ENCODE data around the gene CABLES1.

The CABLES1 gene

GRCh38 chr18:23209031-23209430, 73.7 kb downstream of the CABLES1 start (continued):
- TF ChIP-seq, protein P1, sequence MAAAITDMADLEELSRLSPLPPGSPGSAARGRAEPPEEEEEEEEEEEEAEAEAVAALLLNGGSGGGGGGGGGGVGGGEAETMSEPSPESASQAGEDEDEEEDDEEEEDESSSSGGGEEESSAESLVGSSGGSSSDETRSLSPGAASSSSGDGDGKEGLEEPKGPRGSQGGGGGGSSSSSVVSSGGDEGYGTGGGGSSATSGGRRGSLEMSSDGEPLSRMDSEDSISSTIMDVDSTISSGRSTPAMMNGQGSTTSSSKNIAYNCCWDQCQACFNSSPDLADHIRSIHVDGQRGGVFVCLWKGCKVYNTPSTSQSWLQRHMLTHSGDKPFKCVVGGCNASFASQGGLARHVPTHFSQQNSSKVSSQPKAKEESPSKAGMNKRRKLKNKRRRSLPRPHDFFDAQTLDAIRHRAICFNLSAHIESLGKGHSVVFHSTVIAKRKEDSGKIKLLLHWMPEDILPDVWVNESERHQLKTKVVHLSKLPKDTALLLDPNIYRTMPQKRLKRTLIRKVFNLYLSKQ (tag by site-specific recombination; IDR thresholded peaks at IDR 0.05; ENCODE audit: borderline replicate concordance), result no peak
- no peak for TF ChIP-seq ZNF394 (tag by site-specific recombination; IDR thresholded peaks at IDR 0.05; ENCODE audit: borderline replicate concordance)

DNA sequence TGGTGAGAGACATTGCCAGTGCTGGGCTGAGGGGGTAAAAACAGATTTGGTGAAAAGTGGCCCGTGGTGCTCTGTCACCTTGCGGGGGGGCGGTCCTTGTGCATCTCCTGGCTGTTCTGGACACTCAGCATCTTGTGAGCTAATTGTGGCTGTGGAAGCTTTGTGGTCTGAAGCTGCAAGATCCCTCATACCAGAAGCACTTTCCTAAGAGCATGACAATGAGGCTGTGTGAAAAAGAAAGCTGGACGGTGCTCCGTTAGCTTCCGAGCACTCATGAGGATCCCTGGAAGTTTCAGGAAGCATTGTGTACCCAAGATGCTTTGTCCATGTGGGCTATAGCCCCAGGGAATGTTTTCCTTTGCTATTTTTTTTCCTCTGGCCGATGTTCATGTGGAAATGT, 74.5 kb downstream of the CABLES1 start:
- peaks cover 0 to 31% of the 10 kb centered on the region in 2 experiments; a peak in 1 of 3 replicates for H3K36me3 ChIP-seq (ENCODE audit: control insufficient read depth in 2 of 2, insufficient read depth in 1 of 2, low read length in 2 of 2)
- ChIA-PET CTCF (no interaction called here), POLR2A (no interaction called here)
- no peaks in the 10 kb centered on the region for H3K9me3 ChIP-seq (ENCODE audit: control insufficient read depth, insufficient read depth, low read depth, low read length)
- no peaks in the 10 kb centered on the region for H3K4me1 ChIP-seq (ENCODE audit: control insufficient read depth, insufficient read depth, low read length)
- TF ChIP-seq ZNF211 (tag by site-specific recombination; IDR thresholded peaks at IDR 0.05; ENCODE audit: low read depth), result no peak
- no peak for TF ChIP-seq ZNF280D (tag by site-specific recombination; IDR thresholded peaks at IDR 0.05)
- TF ChIP-seq ZNF114 (tag by site-specific recombination; IDR thresholded peaks at IDR 0.05), result no peak
- TF ChIP-seq, protein P2, sequence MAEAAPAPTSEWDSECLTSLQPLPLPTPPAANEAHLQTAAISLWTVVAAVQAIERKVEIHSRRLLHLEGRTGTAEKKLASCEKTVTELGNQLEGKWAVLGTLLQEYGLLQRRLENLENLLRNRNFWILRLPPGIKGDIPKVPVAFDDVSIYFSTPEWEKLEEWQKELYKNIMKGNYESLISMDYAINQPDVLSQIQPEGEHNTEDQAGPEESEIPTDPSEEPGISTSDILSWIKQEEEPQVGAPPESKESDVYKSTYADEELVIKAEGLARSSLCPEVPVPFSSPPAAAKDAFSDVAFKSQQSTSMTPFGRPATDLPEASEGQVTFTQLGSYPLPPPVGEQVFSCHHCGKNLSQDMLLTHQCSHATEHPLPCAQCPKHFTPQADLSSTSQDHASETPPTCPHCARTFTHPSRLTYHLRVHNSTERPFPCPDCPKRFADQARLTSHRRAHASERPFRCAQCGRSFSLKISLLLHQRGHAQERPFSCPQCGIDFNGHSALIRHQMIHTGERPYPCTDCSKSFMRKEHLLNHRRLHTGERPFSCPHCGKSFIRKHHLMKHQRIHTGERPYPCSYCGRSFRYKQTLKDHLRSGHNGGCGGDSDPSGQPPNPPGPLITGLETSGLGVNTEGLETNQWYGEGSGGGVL (tag by site-specific recombination; IDR thresholded peaks at IDR 0.05), result no peak
- no peak for TF ChIP-seq ZNF561 (tag by site-specific recombination; IDR thresholded peaks at IDR 0.05; ENCODE audit: borderline replicate concordance)
- no peak overlapping the region for H3K4me3 ChIP-seq (ENCODE audit: low read depth, low read length)
- no peak overlapping the region for H3K27ac ChIP-seq (ENCODE audit: extremely low read depth, low read depth, low read length)

- H3K4me3 ChIP-seq (ENCODE audit: low read depth, low read length), result no peak overlapping the region
- H3K27ac ChIP-seq (ENCODE audit: extremely low read depth, low read depth, low read length), result no peak overlapping the region
- ChIA-PET POLR2A (no interaction called here), CTCF (no interaction called here)
- no peaks in the 10 kb centered on the region for H3K4me1 ChIP-seq (ENCODE audit: control insufficient read depth, insufficient read depth, low read length)
- no peaks in the 10 kb centered on the region for H3K9me3 ChIP-seq (ENCODE audit: control insufficient read depth, insufficient read depth, low read depth, low read length)
- H3K36me3 ChIP-seq (ENCODE audit: control insufficient read depth in 2 of 2, insufficient read depth in 1 of 2, low read length in 2 of 2), result peaks cover 0 to 37% of the 10 kb centered on the region in 2 experiments; a peak in 1 of 3 replicates
- TF ChIP-seq ZNF610 (tag by site-specific recombination; IDR thresholded peaks at IDR 0.05; ENCODE audit: borderline replicate concordance), result no peak
- TF ChIP-seq GLIS2 (tag by site-specific recombination; IDR thresholded peaks at IDR 0.05), result no peak
- no peak for TF ChIP-seq ZSCAN23 (tag by site-specific recombination; IDR thresholded peaks at IDR 0.05)
- TF ChIP-seq, protein P3, sequence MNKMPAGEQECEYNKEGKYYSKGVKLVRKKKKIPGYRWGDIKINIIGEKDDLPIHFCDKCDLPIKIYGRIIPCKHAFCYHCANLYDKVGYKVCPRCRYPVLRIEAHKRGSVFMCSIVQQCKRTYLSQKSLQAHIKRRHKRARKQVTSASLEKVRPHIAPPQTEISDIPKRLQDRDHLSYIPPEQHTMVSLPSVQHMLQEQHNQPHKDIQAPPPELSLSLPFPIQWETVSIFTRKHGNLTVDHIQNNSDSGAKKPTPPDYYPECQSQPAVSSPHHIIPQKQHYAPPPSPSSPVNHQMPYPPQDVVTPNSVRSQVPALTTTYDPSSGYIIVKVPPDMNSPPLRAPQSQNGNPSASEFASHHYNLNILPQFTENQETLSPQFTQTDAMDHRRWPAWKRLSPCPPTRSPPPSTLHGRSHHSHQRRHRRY (tag by site-specific recombination; IDR thresholded peaks at IDR 0.05), result no peak
- TF ChIP-seq ZBTB21 (tag by site-specific recombination; IDR thresholded peaks at IDR 0.05), result no peak
- no peak for TF ChIP-seq GLIS1 (tag by site-specific recombination; IDR thresholded peaks at IDR 0.05)
Measured at GRCh38 chr18:23210526-23210925, 75.2 kb downstream of the CABLES1 start.
